ENCODE measurements around the gene POLD4.

DNA sequence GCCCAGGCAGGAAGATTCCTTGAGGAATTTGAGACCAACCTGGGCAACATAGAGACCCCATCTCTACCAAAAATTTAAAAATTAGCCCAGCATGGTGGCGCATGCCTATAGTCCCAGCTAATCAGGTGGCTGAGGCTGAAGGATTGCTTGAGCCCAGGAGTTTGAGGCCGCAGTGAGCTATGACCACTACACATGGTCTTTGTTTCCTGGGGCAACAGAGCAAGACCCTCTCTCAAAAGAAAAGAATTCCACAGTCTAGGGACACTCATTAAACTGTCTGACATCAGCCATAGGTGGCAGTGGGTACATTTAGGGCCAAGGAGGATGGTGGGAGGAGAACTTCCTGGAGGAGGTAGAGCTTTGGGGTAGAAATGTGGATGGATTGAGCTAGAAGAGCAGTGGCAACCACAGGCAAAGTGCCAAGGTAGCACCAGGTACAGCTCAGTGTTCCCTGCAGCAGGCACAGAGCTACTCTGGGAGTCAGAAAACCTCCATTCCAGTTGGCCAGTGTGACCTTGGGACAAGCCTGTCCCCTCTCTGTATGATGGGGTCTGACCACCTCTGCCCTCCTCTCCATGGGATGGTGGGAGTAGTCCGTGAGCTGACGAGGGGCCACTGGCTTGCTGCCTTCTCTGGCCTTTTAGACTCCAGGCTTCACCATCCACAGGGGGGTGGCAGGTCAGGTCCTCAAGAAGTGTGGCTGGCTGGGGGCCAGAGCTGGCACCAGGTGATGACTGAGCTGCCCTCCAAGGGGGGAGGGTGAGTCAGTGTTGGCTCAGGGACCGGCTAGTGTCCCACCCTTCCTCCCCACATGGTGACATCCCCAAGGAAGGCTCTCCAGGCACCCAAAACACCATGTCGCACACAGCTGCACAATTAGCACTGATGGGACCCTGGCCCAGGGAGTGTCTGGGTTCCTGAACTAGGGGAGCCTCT, 23.8 kb upstream of the POLD4 start:
- TF ChIP-seq REST (IDR thresholded peaks at IDR 0.05; ENCODE audit: insufficient read depth in 1 of 2, low read depth in 2 of 2, low read length in 2 of 2) (no peak), TAF1 (IDR thresholded peaks at IDR 0.05; ENCODE audit: borderline replicate concordance, insufficient read depth, low read length) (no peak), POLR2AphosphoS5 (IDR thresholded peaks at IDR 0.05; ENCODE audit: low read depth, low read length) (no peak), FOXP2 (optimal IDR thresholded peaks at IDR 0.05; ENCODE audit: borderline replicate concordance, extremely low read depth, extremely low read length, insufficient read depth) (no peak), SIN3A (IDR thresholded peaks at IDR 0.05; ENCODE audit: borderline replicate concordance, insufficient read depth, low read length) (no peak)
